ENCODE data around the gene UNC45A.

UNC45A gene

DNA sequence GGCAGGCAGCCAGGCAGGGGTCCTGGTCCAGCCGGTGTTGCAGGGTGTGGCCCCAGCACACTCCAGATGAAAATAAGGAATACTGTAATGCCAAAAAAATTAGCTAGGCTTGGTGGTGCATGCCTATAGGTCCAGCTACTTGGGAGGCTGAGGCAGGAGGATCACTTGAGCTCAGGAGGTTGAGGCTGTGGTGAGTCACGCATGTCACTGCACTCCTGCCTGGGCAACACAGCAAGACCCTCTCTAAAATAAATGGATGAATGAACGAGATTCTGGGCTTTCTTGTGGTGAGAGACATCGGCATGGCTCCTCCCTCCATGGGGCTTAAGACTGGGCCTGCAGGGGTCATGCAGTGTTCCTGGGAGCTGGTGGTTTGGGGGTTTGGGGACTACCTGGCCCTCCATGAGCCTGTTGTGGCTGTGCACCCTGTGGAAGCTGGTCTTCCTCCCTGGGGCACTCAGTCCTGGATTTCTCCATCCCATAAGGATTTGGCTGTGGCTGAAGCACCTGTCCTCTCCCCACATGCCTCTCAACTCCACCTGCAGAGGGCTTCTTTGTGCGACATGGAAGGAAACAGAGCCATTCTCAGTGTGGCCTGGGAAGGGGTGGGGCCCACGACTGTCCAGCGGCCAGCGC lies 12.0 kb downstream of the UNC45A start:
- DNase-seq = no peak

DNA sequence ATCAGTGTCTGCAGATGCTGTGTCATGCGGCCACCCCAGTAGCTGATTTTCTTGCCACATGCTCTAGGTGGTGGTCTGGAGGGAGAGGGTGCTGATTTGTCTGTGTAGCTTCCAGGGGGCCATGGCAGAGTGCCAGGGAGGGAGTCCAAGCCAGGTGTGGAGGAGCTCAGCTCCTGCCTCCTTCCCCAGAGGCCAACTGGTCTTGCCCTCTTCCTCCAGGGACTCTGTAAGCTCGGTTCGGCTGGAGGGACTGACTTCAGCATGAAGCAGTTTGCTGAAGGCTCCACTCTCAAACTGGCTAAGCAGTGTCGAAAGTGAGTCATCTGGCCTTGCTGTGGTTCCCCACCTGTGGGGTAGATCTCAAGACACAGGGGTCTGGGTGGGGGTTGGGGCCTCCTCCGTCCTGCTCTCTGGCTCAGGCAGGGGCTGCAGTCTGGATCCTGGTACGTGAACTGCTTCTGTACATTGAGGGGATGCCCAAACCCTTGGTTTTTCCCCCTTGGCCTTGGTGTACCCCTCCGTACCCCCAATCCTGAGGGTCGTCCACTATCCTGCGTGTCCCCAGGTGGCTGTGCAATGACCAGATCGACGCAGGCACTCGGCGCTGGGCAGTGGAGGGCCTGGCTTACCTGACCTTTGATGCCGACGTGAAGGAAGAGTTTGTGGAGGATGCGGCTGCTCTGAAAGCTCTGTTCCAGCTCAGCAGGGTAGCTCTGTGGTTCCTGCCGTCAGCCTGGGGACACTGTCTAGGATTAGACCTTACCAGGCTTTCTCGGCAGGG lies 12.7 kb downstream of the UNC45A start:
- no peak for DNase-seq

GRCh38 chr15:90948506-90948905 lies 13.4 kb downstream of the UNC45A start:
- no peak for DNase-seq

DNA sequence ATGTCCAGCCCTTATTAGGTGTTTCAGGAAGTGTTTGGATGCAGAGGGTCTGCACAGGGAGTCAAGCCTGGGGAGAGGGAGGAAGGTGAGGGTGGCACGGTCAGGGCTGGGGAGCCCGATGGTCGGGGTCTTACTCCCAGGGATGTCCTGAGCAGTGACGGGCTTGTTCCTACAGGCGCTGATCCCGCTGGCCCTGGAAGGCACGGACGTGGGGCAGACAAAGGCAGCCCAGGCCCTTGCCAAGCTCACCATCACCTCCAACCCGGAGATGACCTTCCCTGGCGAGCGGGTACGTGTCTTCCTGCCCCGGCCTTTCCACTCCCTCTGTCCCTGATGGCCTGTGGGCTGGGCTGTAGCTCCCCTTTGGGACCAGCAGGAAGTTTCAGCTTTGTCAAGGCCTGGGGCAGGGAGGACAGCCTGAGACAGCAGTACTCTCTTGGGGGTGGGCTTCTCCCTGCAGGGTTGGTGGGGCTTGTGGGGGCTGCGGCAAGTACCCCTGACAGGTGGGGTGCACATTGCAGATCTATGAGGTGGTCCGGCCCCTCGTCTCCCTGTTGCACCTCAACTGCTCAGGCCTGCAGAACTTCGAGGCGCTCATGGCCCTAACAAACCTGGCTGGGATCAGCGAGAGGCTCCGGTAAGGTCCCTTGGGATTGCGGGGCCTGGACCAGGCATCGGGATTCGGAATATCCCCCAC lies 15.0 kb downstream of the UNC45A start:
- no peak for DNase-seq

- no peak for DNase-seq
These were observed 15.6 kb downstream of the UNC45A start for GRCh38 chr15:90950676-90951075.

GRCh38 chr15:90952901-90953677 lies 18.0 kb downstream of the UNC45A start:
- DNase-seq = no peak

DNA sequence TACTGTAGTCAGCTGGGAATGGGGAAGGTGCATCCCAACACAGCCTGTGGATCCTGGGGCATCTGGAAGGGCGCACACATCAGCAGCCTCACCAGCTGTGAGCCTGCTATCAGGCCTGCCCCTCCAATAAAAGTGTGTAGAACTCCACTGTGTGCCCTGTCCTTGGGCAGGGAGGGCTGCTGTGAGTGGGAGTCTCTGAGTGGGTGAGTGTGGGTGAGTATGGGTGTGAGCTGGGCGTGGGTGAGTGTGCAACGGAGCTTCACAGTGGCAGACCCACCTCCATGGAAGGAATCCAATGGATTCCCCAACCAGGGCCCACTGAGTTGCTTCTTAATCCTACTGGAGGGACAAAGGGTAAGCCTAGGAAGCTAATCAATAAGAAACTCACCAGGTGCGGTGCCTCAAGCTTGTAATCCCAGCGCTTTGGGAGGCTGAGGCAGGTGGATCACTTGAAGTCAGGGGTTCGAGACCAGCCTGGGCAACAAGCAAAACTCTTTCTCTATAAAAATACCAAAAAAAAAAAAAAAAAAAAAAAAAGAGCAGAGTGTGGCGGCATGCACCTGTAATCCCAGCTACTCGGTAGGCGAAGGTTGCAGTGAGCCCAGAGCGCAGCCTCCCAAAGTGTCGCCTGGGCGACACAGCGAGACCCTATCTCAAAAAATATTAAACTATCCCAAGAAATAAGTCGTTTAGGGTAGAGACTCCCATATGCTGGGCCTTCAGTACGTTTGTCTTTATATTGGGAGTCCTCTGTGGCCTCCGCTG lies 19.0 kb downstream of the UNC45A start:
- no peak for DNase-seq

DNA sequence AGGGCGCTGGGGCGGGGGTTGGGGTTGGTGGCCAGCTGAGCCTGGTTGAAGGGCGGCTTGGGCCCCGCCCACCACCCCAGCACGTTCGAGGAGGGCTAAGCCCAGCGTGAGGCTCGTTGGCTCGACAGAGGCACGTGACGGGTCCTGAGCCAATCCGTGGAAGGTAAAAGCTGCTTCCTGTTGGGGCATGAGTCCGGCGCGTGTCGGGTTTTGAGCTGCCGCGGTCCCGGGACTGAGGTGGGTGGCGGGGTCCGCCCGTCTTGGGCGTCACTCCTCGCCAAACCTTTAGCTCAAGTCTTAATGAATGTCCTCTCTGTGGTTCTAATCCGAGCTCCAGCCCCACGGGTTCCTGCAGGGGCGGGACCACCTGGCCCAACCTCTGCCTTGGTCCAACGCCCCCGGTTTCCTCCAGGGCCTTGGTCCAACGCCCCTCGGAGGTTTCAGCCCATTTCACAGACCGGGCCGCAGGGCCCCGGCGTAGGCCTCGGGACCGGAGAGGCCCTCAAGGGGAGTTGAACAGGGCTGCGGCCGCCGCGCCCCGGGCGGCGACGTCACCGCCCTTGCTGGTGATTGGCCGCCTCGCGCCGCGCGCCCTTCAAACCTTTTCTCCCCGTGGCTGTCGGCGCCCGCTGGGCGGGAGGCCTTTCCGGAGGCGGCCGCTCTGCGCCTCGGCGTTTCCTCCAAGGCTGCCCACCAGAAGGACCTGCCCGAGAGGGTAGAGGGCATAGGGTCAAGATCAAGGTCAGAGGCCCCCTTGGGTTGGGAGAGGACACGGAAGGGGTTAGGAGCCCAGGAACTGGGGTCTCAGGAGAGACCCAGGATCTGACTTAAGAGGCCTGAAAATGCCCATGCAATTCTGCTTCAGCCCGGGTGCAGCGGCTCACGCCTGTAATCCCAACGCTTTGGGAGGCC lies 19.9 kb downstream of the UNC45A start, which contains the start of gene RCCD1:
Gene RCCD1 (plus strand): TSS at position 173 of the 912 bp plus-strand sequence. CDS start 1,851 bp downstream, outside the sequence.
- DNase-seq = peak; percentile 89

GRCh38 chr15:90955624-90956273 lies 20.7 kb downstream of the UNC45A start:
- DNase-seq = no peak

DNA sequence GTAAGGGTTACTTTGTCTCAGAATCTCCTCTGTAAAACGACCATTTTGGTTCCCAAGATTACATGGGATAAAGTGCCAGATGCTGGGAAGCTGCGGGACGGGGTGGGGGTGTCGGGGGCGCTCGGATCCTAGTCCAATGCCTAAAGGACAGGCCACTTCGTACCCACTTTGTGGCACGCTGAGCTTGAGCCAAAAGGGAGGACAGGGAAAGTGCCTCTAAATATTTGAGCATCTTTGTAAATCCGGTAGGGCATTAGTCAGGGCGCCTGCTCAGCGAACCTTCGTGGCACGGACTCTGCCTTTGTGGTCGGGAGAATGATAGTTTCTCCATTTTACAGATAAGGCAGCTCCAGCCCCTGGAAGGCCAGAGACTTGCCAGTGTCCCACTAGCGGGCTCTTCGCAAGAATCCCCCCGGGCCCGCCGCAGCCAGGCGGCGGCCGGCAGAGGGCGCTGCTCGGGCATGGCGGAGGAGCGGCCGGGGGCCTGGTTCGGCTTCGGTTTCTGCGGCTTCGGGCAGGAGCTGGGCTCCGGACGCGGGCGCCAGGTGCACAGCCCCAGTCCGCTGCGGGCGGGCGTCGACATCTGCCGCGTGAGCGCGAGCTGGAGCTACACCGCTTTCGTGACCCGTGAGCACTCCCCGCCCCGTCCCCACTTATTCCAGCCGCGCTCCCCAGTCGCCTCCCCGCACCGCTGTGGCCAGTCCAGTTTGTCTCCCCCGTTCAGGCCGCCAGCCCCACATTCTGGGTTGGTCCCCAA lies 21.4 kb downstream of the UNC45A start:
- DNase-seq = peak; percentile 9

DNA sequence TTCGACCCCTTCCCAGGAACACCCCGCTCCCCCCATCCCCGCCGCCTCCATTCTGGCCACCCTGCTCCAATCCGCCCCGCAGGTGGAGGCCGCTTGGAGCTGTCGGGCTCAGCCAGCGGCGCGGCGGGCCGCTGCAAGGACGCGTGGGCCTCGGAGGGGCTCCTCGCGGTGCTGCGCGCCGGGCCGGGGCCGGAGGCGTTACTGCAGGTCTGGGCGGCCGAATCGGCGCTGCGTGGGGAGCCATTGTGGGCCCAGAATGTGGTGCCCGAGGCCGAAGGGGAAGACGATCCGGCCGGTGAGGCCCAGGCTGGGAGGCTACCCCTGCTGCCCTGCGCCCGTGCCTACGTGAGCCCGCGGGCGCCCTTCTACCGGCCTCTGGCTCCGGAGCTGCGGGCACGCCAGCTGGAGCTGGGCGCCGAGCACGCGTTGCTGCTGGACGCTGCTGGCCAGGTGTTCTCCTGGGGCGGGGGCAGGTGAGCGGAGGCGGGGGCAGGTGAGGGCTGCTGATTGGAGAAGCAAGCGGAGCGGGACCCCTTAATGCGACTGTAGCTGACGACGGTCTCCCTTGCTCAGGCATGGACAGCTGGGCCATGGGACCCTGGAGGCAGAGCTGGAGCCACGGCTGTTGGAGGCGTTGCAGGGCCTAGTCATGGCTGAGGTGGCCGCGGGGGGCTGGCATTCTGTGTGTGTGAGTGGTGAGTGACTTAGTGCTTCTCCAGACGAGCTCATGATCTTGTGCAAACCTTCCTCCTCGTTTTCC lies 22.1 kb downstream of the UNC45A start:
- peak; percentile 3 for DNase-seq

DNA sequence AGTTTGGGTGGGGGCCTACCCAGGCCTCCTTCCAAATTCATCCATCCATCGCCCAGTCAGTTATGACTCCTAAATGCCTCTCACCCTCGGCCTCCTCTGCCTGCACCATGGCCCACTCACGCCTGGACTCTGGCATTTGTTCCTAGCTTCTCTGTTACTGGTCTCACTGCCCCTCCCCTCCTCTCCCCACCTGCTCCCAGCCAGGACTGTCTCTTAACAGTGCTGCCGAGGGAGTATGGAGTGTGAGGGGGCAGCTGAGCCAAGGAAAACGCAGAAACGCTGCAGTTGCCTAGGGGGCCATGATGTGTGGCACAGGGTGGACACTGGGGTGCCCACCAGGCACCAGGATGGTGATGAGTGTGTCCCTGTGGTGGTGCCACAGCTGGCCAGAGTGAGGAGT lies 22.7 kb downstream of the UNC45A start:
- no peak for DNase-seq

DNA sequence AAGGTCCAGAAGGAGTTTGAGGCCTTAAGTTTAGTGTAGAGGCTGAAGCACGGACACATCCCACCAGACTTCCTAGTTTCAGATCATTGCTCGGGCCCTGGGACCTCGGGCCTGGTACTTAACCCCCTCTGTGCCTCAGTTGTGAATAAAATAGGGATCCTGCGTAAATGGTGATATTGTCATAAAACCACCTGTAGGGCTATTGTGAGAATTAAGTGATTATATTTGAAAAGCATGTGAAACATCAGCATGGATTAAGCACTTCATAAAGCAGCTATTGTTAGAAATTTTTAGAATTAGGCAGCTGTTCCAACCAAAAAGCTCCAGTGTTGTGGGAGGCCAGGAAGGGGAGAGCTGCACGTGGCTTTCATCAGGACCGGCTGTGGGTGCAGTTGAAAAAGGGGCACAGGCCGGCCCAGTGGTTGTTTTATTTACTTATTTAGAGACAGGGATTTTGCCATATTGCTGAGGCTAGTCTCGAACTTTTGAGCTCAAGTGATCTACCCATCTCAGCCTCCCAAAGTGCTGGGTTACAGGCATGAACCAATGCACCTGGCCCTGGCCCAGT lies 24.0 kb downstream of the UNC45A start:
- DNase-seq = no peak

DNA sequence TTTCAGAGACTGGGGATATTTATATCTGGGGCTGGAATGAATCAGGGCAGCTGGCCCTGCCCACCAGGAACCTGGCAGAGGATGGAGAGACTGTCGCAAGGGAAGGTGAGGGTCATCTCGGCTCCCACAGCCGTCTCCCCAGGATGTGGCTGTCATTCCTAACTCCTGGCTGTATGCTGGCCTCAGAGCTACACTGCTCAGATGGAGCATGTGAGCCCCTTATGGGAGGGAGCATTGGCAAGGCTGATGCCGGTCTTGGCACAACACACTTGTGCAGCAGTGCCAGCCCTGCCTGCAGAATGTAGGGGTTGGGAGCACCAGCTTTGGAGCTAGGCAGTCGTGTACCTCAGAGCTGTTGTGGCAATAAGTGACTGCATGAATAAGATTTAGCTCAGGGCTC lies 24.8 kb downstream of the UNC45A start:
- no peak for DNase-seq

- DNase-seq = no peak
These were observed 25.4 kb downstream of the UNC45A start for GRCh38 chr15:90960298-90961091.

GRCh38 chr15:90962021-90962420 lies 26.9 kb downstream of the UNC45A start:
- no peak for DNase-seq

GRCh38 chr15:90966262-90966661 lies 31.2 kb downstream of the UNC45A start:
- DNase-seq = no peak

DNA sequence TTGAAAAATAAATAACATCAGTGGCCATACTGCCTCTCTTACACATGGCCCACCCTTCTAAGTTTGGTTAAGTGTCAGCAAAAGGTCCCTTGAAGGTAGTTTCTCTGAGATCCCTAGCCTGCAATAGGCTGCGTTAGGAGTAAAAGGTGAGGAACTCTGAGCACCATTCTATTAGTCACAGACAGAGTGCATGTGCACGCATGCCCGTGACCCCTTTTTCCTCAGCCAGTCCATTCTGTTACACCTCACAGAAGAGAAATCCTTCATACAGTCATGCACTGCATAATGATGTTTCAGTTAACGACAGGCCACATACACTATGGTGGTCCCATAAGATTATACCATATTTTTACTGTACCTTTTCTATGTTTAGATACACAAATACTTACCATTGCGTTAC lies 32.1 kb downstream of the UNC45A start:
- DNase-seq = no peak
